Measurements from ENCODE around the gene TMUB2. TPM values are rescaled to one million over a fixed set of nuclear protein-coding genes. Genes with fewer than 3 reads are reported as not detected.

The TMUB2 gene
- total and polyA plus RNA-seq, 9 of the 15 experiments (the other 6 are each of a cell fraction or from before 2014, with no cell fraction given) = 4.1 to 29.8 (median 16.3) TPM

DNA sequence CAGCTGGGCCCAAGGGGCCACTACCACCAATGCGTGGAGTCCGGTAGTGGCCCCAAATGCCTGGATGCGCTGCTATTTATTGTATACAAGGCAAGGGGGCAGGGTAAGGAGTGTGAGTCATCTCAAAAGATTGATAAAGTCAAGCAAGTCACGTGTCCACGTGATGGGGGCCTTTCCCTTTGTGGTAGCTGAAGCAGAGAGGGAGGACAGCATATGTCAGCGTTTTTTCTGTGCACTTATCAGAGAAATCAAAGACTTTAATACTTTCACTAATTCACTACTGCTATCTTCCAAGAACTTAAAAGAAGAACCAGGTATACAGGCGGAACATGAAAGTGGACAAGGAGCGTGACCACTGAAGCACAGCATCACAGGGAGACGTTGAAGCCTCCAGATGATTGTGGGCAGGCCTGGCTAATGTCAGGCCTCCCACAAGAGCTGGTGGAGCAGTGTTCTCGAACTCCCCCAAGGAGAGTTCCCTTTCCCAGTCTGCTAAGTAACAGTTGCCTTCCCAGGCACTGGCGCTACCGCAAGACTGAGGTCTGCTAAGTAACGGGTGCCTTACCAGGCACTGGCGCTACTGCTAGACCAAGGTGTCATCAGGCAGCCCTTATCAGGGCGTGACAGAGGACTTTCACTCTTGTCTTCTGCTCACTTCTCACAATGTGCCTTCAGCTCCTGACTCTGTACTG, 27.1 kb upstream of the TMUB2 start (continued):
- TF ChIP-seq, protein P1, sequence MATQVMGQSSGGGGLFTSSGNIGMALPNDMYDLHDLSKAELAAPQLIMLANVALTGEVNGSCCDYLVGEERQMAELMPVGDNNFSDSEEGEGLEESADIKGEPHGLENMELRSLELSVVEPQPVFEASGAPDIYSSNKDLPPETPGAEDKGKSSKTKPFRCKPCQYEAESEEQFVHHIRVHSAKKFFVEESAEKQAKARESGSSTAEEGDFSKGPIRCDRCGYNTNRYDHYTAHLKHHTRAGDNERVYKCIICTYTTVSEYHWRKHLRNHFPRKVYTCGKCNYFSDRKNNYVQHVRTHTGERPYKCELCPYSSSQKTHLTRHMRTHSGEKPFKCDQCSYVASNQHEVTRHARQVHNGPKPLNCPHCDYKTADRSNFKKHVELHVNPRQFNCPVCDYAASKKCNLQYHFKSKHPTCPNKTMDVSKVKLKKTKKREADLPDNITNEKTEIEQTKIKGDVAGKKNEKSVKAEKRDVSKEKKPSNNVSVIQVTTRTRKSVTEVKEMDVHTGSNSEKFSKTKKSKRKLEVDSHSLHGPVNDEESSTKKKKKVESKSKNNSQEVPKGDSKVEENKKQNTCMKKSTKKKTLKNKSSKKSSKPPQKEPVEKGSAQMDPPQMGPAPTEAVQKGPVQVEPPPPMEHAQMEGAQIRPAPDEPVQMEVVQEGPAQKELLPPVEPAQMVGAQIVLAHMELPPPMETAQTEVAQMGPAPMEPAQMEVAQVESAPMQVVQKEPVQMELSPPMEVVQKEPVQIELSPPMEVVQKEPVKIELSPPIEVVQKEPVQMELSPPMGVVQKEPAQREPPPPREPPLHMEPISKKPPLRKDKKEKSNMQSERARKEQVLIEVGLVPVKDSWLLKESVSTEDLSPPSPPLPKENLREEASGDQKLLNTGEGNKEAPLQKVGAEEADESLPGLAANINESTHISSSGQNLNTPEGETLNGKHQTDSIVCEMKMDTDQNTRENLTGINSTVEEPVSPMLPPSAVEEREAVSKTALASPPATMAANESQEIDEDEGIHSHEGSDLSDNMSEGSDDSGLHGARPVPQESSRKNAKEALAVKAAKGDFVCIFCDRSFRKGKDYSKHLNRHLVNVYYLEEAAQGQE (IDR thresholded peaks at IDR 0.05; ENCODE audit: borderline replicate concordance) = peak; percentile 62
- TF ChIP-seq, protein P1 (CRISPR knock-in tag; IDR thresholded peaks at IDR 0.05; ENCODE audit: low read depth) = no peak
- TF ChIP-seq JUN (IDR thresholded peaks at IDR 0.05; ENCODE audit: borderline replicate concordance, low read depth, low read length) (peak; percentile 91), JUN (CRISPR knock-in tag; IDR thresholded peaks at IDR 0.05; ENCODE audit: borderline replicate concordance) (no peak), TSHZ1 (CRISPR knock-in tag; IDR thresholded peaks at IDR 0.05) (no peak), TRIM28 (IDR thresholded peaks at IDR 0.05) (peak; percentile 72; the same call in 1 of the 2 replicates), HBP1 (CRISPR knock-in tag; IDR thresholded peaks at IDR 0.05) (no peak), NR2C2 (CRISPR knock-in tag; IDR thresholded peaks at IDR 0.05) (no peak), NR2C2 (tag; IDR thresholded peaks at IDR 0.05) (peak; percentile 33; the same call in 1 of the 2 replicates), SUPT5H (IDR thresholded peaks at IDR 0.05) (no peak), SP1 (CRISPR knock-in tag; IDR thresholded peaks at IDR 0.05) (peak; percentile 60; the same call in 1 of the 2 replicates), FOSL1 (tag; conservative IDR thresholded peaks at IDR 0.05) (peak; percentile 98), NFE2 (IDR thresholded peaks at IDR 0.05; ENCODE audit: low read depth) (peak; percentile 75), TEAD1 (CRISPR knock-in tag; IDR thresholded peaks at IDR 0.05) (peak in 1 of 2 experiments; percentile 39; a peak in 2 of 4 replicates), ESRRA (IDR thresholded peaks at IDR 0.05; ENCODE audit: borderline replicate concordance, low read depth) (peak; percentile 41; the same call in 1 of the 2 replicates), CBFA2T2 (conservative IDR thresholded peaks at IDR 0.05) (peak; percentile 79)

Data from K562 (cell line).